Measurements from ENCODE around the gene ATXN1.

DNA sequence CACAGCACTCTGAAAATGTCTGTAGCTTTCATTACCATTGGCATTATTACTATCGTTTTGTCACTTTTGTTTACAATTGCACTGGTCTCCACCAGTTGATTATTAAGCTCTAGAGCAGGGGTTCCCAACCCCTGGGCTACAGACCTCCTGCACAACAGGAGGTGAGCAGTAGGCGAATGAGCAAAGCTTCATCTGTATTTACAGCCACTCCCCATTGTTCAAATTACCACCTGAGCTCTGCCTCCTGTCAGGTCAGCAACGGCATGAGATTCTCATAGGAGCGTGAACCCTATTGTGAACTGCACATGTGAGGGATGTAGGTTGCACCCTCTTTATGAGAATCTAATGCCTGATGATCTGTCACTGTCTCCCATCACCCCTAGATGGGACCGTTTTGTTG, 126.4 kb downstream of the ATXN1 start:
- TF ChIP-seq, protein P1, sequence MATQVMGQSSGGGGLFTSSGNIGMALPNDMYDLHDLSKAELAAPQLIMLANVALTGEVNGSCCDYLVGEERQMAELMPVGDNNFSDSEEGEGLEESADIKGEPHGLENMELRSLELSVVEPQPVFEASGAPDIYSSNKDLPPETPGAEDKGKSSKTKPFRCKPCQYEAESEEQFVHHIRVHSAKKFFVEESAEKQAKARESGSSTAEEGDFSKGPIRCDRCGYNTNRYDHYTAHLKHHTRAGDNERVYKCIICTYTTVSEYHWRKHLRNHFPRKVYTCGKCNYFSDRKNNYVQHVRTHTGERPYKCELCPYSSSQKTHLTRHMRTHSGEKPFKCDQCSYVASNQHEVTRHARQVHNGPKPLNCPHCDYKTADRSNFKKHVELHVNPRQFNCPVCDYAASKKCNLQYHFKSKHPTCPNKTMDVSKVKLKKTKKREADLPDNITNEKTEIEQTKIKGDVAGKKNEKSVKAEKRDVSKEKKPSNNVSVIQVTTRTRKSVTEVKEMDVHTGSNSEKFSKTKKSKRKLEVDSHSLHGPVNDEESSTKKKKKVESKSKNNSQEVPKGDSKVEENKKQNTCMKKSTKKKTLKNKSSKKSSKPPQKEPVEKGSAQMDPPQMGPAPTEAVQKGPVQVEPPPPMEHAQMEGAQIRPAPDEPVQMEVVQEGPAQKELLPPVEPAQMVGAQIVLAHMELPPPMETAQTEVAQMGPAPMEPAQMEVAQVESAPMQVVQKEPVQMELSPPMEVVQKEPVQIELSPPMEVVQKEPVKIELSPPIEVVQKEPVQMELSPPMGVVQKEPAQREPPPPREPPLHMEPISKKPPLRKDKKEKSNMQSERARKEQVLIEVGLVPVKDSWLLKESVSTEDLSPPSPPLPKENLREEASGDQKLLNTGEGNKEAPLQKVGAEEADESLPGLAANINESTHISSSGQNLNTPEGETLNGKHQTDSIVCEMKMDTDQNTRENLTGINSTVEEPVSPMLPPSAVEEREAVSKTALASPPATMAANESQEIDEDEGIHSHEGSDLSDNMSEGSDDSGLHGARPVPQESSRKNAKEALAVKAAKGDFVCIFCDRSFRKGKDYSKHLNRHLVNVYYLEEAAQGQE (IDR thresholded peaks at IDR 0.05; ENCODE audit: insufficient replicate concordance, low read depth) = no peak
- TF ChIP-seq, protein P2, sequence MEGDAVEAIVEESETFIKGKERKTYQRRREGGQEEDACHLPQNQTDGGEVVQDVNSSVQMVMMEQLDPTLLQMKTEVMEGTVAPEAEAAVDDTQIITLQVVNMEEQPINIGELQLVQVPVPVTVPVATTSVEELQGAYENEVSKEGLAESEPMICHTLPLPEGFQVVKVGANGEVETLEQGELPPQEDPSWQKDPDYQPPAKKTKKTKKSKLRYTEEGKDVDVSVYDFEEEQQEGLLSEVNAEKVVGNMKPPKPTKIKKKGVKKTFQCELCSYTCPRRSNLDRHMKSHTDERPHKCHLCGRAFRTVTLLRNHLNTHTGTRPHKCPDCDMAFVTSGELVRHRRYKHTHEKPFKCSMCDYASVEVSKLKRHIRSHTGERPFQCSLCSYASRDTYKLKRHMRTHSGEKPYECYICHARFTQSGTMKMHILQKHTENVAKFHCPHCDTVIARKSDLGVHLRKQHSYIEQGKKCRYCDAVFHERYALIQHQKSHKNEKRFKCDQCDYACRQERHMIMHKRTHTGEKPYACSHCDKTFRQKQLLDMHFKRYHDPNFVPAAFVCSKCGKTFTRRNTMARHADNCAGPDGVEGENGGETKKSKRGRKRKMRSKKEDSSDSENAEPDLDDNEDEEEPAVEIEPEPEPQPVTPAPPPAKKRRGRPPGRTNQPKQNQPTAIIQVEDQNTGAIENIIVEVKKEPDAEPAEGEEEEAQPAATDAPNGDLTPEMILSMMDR (IDR thresholded peaks at IDR 0.05; ENCODE audit: insufficient read depth, low read length) = no peak
- TF ChIP-seq POLR2AphosphoS5 (IDR thresholded peaks at IDR 0.05; ENCODE audit: low read depth) (no peak), GABPA (IDR thresholded peaks at IDR 0.05; ENCODE audit: low read depth) (no peak)

Measured in HL-60 (cell line).